ENCODE measurements around the gene BNIP3. TPM values are rescaled to one million over a fixed set of nuclear protein-coding genes. Genes with fewer than 3 reads are reported as not detected.

The BNIP3 gene
- 10 to 100 TPM; 60.2 to 62.3 TPM for total RNA-seq

GRCh38 chr10:131981429-131982184 lies at the start of gene BNIP3:
Gene BNIP3, minus strand, starts transcription at chr10:131981923. Its CDS starts 117 bp downstream, at chr10:131981806.
- H3K36me3 Mint-ChIP-seq (ENCODE audit: low read depth): peaks cover 22% of the 10 kb centered on the region
- H3K4me1 Mint-ChIP-seq: peaks cover 39% of the 10 kb centered on the region
- H3K27me3 Mint-ChIP-seq: peaks cover 17% of the 10 kb centered on the region
- peak within 1 kb of the TSS; percentile 59 for H3K27ac Mint-ChIP-seq
- ChIA-PET POLR2A (interaction anchor here (0.8 to 1.9 kb wide), 6 partner anchors 9 to 82 kb away, joined by 3 to 24 read pairs (median 4); no protein-coding TSS in a partner anchor), CTCF (interaction anchor here (1.1 to 1.6 kb wide), 4 partner anchors 10 to 96 kb away, joined by 4 to 10 read pairs (median 6); no protein-coding TSS in a partner anchor)
- H3K4me3 Mint-ChIP-seq: peak within 1 kb of the TSS; percentile 82
- peak; percentile 90 for DNase-seq
- H3K9me3 Mint-ChIP-seq: no peaks in the 10 kb centered on the region

DNA sequence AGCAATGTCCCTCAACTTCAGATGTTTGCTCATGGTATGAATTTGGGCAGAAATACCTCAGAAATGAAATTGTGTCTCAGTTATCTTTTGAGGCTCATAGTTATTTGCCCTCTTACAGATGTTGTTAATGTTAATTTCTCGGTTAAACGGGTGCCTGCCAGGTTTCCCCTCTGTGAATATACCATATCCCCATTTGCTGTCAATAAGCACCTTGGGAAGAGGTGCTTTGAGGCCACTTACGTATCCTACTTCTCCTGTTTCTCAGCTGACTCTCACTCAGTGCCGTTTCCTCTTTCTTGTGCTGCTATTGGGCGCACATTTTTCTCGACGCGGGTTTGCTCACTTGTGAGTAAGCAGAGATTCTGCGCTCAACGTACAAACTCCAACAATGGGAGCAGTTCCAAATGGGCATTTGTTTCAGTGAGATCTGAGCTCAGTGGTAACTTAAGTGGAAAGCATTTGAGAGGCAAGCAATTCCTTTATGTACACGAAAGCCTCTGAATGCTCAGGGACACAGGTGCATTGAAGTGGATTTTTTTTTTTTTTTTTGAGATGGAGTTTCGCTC lies 49.3 kb upstream of the BNIP3 start:
- Mint-ChIP-seq H3K27me3 (peaks cover 50% of the 10 kb centered on the region), H3K4me1 (peaks cover 5% of the 10 kb centered on the region), H3K27ac (no peak overlapping the region), H3K36me3 (ENCODE audit: low read depth) (no peaks in the 10 kb centered on the region), H3K9me3 (no peaks in the 10 kb centered on the region), H3K4me3 (no peak overlapping the region)
- POLR2A ChIA-PET: no interaction called here
- DNase-seq: no peak
- CTCF ChIA-PET: interaction anchor here (1.1 kb wide), 1 partner anchor 8 kb away, joined by 3 read pairs; no protein-coding TSS in a partner anchor

GRCh38 chr10:132028706-132029105 lies 47.0 kb upstream of the BNIP3 start:
- Mint-ChIP-seq H3K4me3 (no peak overlapping the region), H3K36me3 (ENCODE audit: low read depth) (no peaks in the 10 kb centered on the region), H3K27me3 (peaks cover 42% of the 10 kb centered on the region), H3K9me3 (no peaks in the 10 kb centered on the region), H3K4me1 (peaks cover 5% of the 10 kb centered on the region), H3K27ac (no peak overlapping the region)
- POLR2A ChIA-PET: no interaction called here
- no peak for DNase-seq
- CTCF ChIA-PET: interaction anchor here (0.6 kb wide), 1 partner anchor 98 kb away, joined by 3 read pairs; no protein-coding TSS in a partner anchor

DNA sequence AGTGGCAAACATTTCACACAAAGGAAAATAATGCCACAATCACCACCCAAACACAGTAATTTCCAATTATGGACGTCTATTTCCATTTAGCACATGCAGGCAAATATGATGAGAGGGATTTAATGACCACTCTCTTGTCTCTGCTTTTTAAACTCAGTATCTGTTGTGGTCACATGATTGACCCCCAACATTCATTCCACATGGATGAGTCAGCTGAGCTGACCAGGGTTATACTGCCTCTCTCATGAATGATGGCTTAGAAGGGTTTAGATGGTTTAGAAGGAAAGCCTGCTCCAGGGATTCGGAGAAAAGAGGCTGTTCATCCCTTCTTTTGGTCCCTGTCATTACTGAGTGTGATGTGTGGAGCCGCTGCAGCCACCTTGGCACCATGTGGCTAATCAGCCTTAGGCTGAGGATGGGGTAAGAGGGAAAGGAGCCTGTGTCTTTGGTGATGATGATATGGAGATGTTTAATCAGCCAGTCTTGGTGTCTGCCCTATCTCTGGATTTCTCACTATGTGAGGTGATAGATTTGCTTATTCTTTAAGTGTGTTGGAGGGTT lies 45.8 kb upstream of the BNIP3 start:
- ChIA-PET CTCF (no interaction called here), POLR2A (interaction anchor here (0.5 kb wide), 1 partner anchor 73 kb away, joined by 3 read pairs; no protein-coding TSS in a partner anchor)
- H3K4me1 Mint-ChIP-seq: peaks cover 9% of the 10 kb centered on the region
- no peak overlapping the region for H3K4me3 Mint-ChIP-seq
- H3K27ac Mint-ChIP-seq: no peak overlapping the region
- no peaks in the 10 kb centered on the region for H3K36me3 Mint-ChIP-seq (ENCODE audit: low read depth)
- DNase-seq: no peak
- peaks cover 42% of the 10 kb centered on the region for H3K27me3 Mint-ChIP-seq
- no peaks in the 10 kb centered on the region for H3K9me3 Mint-ChIP-seq

DNA sequence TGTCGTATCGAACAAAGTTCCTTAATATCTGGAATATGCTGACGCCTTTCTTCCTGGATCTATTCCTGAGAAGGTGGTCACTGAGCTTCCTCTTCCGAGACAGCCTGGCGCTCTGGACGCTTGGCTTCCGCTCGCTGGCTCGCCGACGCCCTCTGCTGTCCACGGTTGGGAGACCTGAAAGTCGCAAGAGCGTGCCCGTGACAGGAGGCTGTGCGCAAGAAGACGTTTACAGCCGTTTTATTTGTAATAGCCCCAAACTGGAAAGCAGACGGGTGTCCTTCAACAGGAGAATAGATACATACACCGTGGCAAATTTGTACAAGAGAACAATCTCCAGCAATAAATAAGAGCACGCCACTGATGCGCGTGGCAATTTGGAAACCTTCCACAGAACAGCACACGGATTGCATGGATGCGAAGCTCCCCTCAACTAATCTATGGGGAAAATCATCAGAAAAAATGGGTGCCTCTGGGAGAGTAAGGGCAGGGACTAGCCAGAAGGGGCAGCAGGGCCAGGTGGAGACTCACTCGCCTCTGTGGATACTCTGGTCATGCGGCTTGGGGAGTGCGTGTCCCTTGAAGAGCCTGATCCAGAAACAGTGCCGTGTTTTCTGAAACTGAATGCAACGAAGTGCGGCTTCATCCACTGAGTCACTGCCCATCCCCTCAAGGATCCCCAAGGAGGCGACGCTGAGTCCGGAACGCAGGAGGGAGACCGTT lies 41.5 kb upstream of the BNIP3 start:
- ChIA-PET POLR2A (interaction anchor here (1.0 kb wide), 1 partner anchor 138 kb away, joined by 3 read pairs; no protein-coding TSS in a partner anchor), CTCF (interaction anchor here (0.6 to 2.3 kb wide), 27 partner anchors 8 to 157 kb away, joined by 3 to 81 read pairs (median 4); partner anchors contain the start of gene BNIP3)
- H3K4me3 Mint-ChIP-seq: no peak overlapping the region
- H3K27me3 Mint-ChIP-seq: peaks cover 24% of the 10 kb centered on the region
- H3K9me3 Mint-ChIP-seq: no peaks in the 10 kb centered on the region
- H3K36me3 Mint-ChIP-seq (ENCODE audit: low read depth): no peaks in the 10 kb centered on the region
- H3K27ac Mint-ChIP-seq: no peak overlapping the region
- peaks cover 4% of the 10 kb centered on the region for H3K4me1 Mint-ChIP-seq
- peak; percentile 79 for DNase-seq

GRCh38 chr10:132022241-132022640 lies 40.5 kb upstream of the BNIP3 start:
- no peak overlapping the region for H3K27ac Mint-ChIP-seq
- peaks cover 4% of the 10 kb centered on the region for H3K4me1 Mint-ChIP-seq
- H3K4me3 Mint-ChIP-seq: no peak overlapping the region
- H3K36me3 Mint-ChIP-seq (ENCODE audit: low read depth): no peaks in the 10 kb centered on the region
- ChIA-PET CTCF (interaction anchor here (0.8 to 2.3 kb wide), 19 partner anchors 8 to 156 kb away, joined by 3 to 81 read pairs (median 4); partner anchors contain the start of gene BNIP3), POLR2A (no interaction called here)
- H3K27me3 Mint-ChIP-seq: peaks cover 21% of the 10 kb centered on the region
- DNase-seq: no peak
- H3K9me3 Mint-ChIP-seq: no peaks in the 10 kb centered on the region

DNA sequence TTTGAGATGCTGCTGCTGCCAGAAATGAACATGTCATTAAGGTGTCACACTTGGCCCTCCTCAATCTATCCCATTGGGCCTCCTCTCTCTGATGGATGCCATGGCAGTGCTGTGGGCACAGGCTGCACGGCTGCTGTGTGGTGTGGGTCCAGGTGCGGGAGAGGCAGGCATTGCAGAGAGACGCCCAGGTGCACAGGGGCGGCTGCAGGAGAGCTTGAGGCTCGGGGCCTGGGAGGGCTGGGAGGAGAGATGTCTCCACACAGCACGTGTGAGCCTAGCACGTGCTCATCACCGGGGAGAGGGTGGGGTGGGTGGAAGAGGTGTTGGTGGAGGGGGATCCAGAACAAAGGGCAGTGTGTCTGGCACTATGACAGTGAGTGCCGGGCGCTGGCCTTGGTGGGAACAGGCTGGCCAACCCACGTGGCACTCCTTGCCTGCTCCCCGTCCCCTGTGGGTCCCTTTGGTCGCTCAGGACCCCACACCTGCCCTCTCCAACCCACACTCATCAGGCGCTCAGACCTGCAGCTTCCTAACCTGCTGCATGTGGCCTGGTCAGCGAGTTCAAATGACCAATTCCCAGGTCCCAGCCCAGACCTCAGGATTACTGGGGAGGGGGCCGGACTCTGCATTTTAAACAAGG lies 39.9 kb upstream of the BNIP3 start:
- CTCF ChIA-PET: interaction anchor here (0.5 to 2.0 kb wide), 2 partner anchors 39 to 136 kb away, joined by 3 to 10 read pairs; no protein-coding TSS in a partner anchor
- peaks cover 19% of the 10 kb centered on the region for H3K27me3 Mint-ChIP-seq
- no peaks in the 10 kb centered on the region for H3K36me3 Mint-ChIP-seq (ENCODE audit: low read depth)

GRCh38 chr10:132021046-132021445 lies 39.3 kb upstream of the BNIP3 start:
- H3K27me3 Mint-ChIP-seq: peaks cover 17% of the 10 kb centered on the region
- ChIA-PET POLR2A (no interaction called here), CTCF (interaction anchor here (0.5 to 2.0 kb wide), 2 partner anchors 38 to 135 kb away, joined by 3 to 10 read pairs; no protein-coding TSS in a partner anchor)
- no peaks in the 10 kb centered on the region for H3K36me3 Mint-ChIP-seq (ENCODE audit: low read depth)
- H3K9me3 Mint-ChIP-seq: no peaks in the 10 kb centered on the region
- no peak overlapping the region for H3K27ac Mint-ChIP-seq
- no peak overlapping the region for H3K4me3 Mint-ChIP-seq
- DNase-seq: no peak
- peaks cover 4% of the 10 kb centered on the region for H3K4me1 Mint-ChIP-seq

More for the DNA sequence above, 39.9 kb upstream of the BNIP3 start:
- H3K4me3 Mint-ChIP-seq: no peak overlapping the region
- POLR2A ChIA-PET: no interaction called here
- peaks cover 4% of the 10 kb centered on the region for H3K4me1 Mint-ChIP-seq
- no peaks in the 10 kb centered on the region for H3K9me3 Mint-ChIP-seq
- no peak overlapping the region for H3K27ac Mint-ChIP-seq
- no peak for DNase-seq

DNA sequence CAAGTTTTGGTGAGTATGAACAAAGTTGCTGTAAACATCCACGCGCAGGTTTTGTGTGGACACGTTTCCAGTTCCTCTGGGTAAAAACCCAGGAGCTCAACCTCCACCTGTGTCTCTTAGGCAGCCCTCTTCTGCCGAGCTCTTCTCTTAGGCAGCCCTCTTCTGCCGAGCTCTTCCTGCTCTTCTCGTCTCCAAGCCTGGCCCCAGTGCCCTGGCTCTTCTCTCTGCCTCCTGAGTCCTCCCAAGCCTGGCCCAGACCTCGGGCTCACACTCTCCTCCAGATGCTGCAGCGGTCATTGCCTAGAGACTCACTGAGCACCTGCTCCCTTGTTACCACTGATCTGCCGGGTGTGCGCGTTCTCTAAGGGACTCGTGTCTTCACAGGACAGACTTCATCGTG lies 38.7 kb upstream of the BNIP3 start:
- ChIA-PET POLR2A (no interaction called here), CTCF (interaction anchor here (2.0 kb wide), 1 partner anchor 135 kb away, joined by 10 read pairs; no protein-coding TSS in a partner anchor)
- Mint-ChIP-seq H3K4me1 (peaks cover 4% of the 10 kb centered on the region), H3K4me3 (no peak overlapping the region), H3K27me3 (peaks cover 17% of the 10 kb centered on the region), H3K27ac (no peak overlapping the region), H3K9me3 (no peaks in the 10 kb centered on the region), H3K36me3 (ENCODE audit: low read depth) (no peaks in the 10 kb centered on the region)
- no peak for DNase-seq

DNA sequence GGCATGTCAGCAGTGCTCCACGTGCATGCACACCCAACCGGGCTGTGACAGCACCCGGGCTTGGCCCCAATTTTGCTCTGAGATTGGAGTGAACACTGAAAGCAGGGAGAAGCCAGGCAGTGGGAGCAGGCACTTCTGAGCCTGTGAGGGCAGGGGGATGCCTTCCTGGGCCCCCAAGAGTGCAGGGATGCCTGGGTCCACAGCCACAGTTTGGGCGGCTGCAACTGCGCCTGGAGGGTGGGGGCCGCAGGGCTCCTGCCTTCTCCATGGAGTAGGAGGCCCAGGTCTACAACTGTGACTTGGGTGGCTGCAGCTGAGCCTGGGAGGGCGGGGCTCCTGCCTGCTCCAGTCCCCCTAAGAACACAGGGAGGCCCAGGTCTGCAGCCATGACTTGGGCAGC lies 37.6 kb upstream of the BNIP3 start:
- POLR2A ChIA-PET: no interaction called here
- Mint-ChIP-seq H3K27ac (no peak overlapping the region), H3K4me1 (peaks cover 6% of the 10 kb centered on the region), H3K36me3 (ENCODE audit: low read depth) (no peaks in the 10 kb centered on the region), H3K9me3 (no peaks in the 10 kb centered on the region), H3K27me3 (peaks cover 8% of the 10 kb centered on the region), H3K4me3 (no peak overlapping the region)
- CTCF ChIA-PET: no interaction called here
- no peak for DNase-seq

DNA sequence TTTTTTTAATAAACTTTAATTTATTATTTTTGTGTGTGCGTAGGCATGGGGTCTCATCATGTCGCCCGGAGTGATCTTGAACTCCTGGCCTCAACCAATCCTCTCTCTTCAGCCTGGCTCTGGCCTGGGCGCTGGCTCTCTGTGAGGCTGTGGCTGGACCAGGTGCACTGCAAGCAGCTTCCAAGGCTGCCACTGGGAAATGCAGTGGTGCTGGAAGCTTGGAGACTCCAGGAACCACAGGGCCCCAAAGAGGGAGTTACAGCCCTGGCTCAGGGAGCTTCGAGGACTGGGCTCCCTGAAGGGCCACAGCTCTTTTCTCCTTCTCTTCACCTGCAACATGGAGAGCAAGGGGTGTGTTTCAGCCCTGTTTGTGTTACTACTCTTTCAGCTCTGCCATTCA lies 36.7 kb upstream of the BNIP3 start:
- DNase-seq: no peak
- H3K4me1 Mint-ChIP-seq: peaks cover 6% of the 10 kb centered on the region
- no peak overlapping the region for H3K27ac Mint-ChIP-seq
- ChIA-PET CTCF (no interaction called here), POLR2A (no interaction called here)
- H3K36me3 Mint-ChIP-seq (ENCODE audit: low read depth): no peaks in the 10 kb centered on the region
- no peak overlapping the region for H3K4me3 Mint-ChIP-seq
- peaks cover 5% of the 10 kb centered on the region for H3K27me3 Mint-ChIP-seq
- H3K9me3 Mint-ChIP-seq: no peaks in the 10 kb centered on the region

- no peak overlapping the region for H3K4me3 Mint-ChIP-seq
- H3K4me1 Mint-ChIP-seq: peaks cover 2% of the 10 kb centered on the region
- ChIA-PET POLR2A (no interaction called here), CTCF (no interaction called here)
- DNase-seq: no peak
- H3K36me3 Mint-ChIP-seq (ENCODE audit: low read depth): no peaks in the 10 kb centered on the region
- H3K27me3 Mint-ChIP-seq: peaks cover 5% of the 10 kb centered on the region
- no peak overlapping the region for H3K27ac Mint-ChIP-seq
- no peaks in the 10 kb centered on the region for H3K9me3 Mint-ChIP-seq
These were observed 34.8 kb upstream of the BNIP3 start for GRCh38 chr10:132016514-132016913.

Data from activated CD4-positive, alpha-beta memory T cell treated with anti-CD3 and anti-CD28 coated beads, Interleukin-2, amount 10 ng/mL, durations not matched to agents 7 days and 5 days (primary cell).